ENCODE results near the gene SCCPDH.

Gene SCCPDH

DNA sequence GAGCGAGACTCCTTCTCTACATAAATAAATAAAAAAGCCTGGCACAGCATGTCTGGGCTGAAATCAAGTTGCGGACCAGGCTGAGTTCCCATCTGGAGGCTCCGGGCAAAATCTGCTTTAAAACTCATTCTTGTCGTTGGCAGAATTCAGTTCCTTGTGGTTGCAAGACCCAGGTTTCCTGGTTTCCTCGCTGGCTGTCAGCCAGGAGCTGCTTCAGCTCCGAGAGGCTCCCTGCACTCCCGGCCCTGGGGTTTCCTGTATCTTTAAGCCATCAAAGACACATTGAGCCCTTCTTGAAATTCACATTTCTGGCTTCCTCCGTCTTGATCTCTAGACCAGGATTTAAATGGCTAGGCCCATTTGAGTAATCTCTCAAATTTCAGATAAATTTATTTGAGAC lies 20.6 kb upstream of the SCCPDH start:
- no peak overlapping the region for H3K4me2 ChIP-seq (ENCODE audit: low read length)
- H3K27ac ChIP-seq (ENCODE audit: low read length), result no peak overlapping the region
- H3K9me3 ChIP-seq (ENCODE audit: insufficient read depth, low read length), result no peaks in the 10 kb centered on the region
- H4K20me1 ChIP-seq (ENCODE audit: insufficient read depth, low read length), result no peaks in the 10 kb centered on the region
- TF ChIP-seq, protein P1, sequence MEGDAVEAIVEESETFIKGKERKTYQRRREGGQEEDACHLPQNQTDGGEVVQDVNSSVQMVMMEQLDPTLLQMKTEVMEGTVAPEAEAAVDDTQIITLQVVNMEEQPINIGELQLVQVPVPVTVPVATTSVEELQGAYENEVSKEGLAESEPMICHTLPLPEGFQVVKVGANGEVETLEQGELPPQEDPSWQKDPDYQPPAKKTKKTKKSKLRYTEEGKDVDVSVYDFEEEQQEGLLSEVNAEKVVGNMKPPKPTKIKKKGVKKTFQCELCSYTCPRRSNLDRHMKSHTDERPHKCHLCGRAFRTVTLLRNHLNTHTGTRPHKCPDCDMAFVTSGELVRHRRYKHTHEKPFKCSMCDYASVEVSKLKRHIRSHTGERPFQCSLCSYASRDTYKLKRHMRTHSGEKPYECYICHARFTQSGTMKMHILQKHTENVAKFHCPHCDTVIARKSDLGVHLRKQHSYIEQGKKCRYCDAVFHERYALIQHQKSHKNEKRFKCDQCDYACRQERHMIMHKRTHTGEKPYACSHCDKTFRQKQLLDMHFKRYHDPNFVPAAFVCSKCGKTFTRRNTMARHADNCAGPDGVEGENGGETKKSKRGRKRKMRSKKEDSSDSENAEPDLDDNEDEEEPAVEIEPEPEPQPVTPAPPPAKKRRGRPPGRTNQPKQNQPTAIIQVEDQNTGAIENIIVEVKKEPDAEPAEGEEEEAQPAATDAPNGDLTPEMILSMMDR (IDR thresholded peaks at IDR 0.05; ENCODE audit: low read depth, low read length), result no peak
- TF ChIP-seq EZH2phosphoT487 (IDR thresholded peaks at IDR 0.05; ENCODE audit: low read depth), result no peak
- H3K9ac ChIP-seq (ENCODE audit: low read length), result no peak overlapping the region
- no peaks in the 10 kb centered on the region for H3K36me3 ChIP-seq (replicated peaks; ENCODE audit: low read depth, low read length)
- H2AFZ ChIP-seq (ENCODE audit: low read depth, low read length), result no peak overlapping the region
- H3K4me1 ChIP-seq (ENCODE audit: low read length), result peaks cover 7% of the 10 kb centered on the region
- no peak overlapping the region for H3K4me3 ChIP-seq (ENCODE audit: low read length)
- H3K79me2 ChIP-seq (ENCODE audit: low read length), result no peaks in the 10 kb centered on the region
- H3K27me3 ChIP-seq (ENCODE audit: low read depth, low read length), result no peaks in the 10 kb centered on the region

DNA sequence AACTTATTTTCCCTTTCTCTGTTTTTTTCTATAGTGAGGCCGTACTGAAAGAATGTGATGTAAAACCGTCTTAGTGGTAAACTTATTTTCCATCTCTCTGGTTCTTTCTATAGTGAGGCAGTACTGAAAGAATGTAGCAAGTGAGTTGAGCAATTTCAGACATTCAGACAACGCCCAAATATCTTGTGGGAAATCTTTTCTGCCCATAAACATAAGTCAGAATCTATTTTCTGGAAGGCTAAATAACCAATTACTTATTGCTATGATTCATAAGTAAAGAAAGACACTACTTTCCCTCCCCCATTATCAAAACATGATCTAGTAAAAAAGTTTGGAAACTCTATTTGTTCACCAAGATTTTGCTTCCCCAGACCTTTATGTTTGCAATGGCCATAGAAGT lies 18.8 kb upstream of the SCCPDH start:
- no peaks in the 10 kb centered on the region for H3K36me3 ChIP-seq (replicated peaks; ENCODE audit: low read depth, low read length)
- TF ChIP-seq, protein P1 (IDR thresholded peaks at IDR 0.05; ENCODE audit: low read depth, low read length), result no peak
- TF ChIP-seq EZH2phosphoT487 (IDR thresholded peaks at IDR 0.05; ENCODE audit: low read depth), result no peak
- H3K9me3 ChIP-seq (ENCODE audit: insufficient read depth, low read length), result no peaks in the 10 kb centered on the region
- H3K4me2 ChIP-seq (ENCODE audit: low read length), result no peak overlapping the region
- no peak overlapping the region for H3K9ac ChIP-seq (ENCODE audit: low read length)
- no peak overlapping the region for H3K4me3 ChIP-seq (ENCODE audit: low read length)
- no peaks in the 10 kb centered on the region for H4K20me1 ChIP-seq (ENCODE audit: insufficient read depth, low read length)
- H3K79me2 ChIP-seq (ENCODE audit: low read length), result no peaks in the 10 kb centered on the region
- H3K27ac ChIP-seq (ENCODE audit: low read length), result no peak overlapping the region
- H3K4me1 ChIP-seq (ENCODE audit: low read length), result no peaks in the 10 kb centered on the region
- no peak overlapping the region for H2AFZ ChIP-seq (ENCODE audit: low read depth, low read length)
- H3K27me3 ChIP-seq (ENCODE audit: low read depth, low read length), result no peaks in the 10 kb centered on the region

- Histone ChIP-seq H3K4me3 (ENCODE audit: low read length) (no peak overlapping the region), H3K4me1 (ENCODE audit: low read length) (no peaks in the 10 kb centered on the region), H4K20me1 (ENCODE audit: insufficient read depth, low read length) (no peaks in the 10 kb centered on the region), H3K9ac (ENCODE audit: low read length) (no peak overlapping the region), H3K27ac (ENCODE audit: low read length) (no peak overlapping the region), H3K4me2 (ENCODE audit: low read length) (no peak overlapping the region), H3K36me3 (replicated peaks; ENCODE audit: low read depth, low read length) (no peaks in the 10 kb centered on the region), H3K27me3 (ENCODE audit: low read depth, low read length) (no peaks in the 10 kb centered on the region; the same call in 1 of the 2 replicates), H3K9me3 (ENCODE audit: insufficient read depth, low read length) (no peaks in the 10 kb centered on the region), H2AFZ (ENCODE audit: low read depth, low read length) (no peak overlapping the region), H3K79me2 (ENCODE audit: low read length) (no peaks in the 10 kb centered on the region)
- TF ChIP-seq EZH2phosphoT487 (IDR thresholded peaks at IDR 0.05; ENCODE audit: low read depth), result no peak
- TF ChIP-seq, protein P1 (IDR thresholded peaks at IDR 0.05; ENCODE audit: low read depth, low read length), result no peak
Observed at GRCh38 chr1:246708166-246708565, 16.0 kb upstream of the SCCPDH start.

GRCh38 chr1:246709196-246709595 lies 15.0 kb upstream of the SCCPDH start:
- H3K4me2 ChIP-seq (ENCODE audit: low read length), result no peak overlapping the region
- H2AFZ ChIP-seq (ENCODE audit: low read depth, low read length), result no peak overlapping the region
- no peak for TF ChIP-seq EZH2phosphoT487 (IDR thresholded peaks at IDR 0.05; ENCODE audit: low read depth)
- TF ChIP-seq, protein P1 (IDR thresholded peaks at IDR 0.05; ENCODE audit: low read depth, low read length), result no peak
- no peak overlapping the region for H3K9ac ChIP-seq (ENCODE audit: low read length)
- H3K4me3 ChIP-seq (ENCODE audit: low read length), result no peak overlapping the region
- no peak overlapping the region for H3K27ac ChIP-seq (ENCODE audit: low read length)
- no peaks in the 10 kb centered on the region for H3K9me3 ChIP-seq (ENCODE audit: insufficient read depth, low read length)
- no peaks in the 10 kb centered on the region for H3K4me1 ChIP-seq (ENCODE audit: low read length)
- no peaks in the 10 kb centered on the region for H3K79me2 ChIP-seq (ENCODE audit: low read length)
- peaks cover 7% of the 10 kb centered on the region; the same call in 1 of the 2 replicates for H3K27me3 ChIP-seq (ENCODE audit: low read depth, low read length)
- no peaks in the 10 kb centered on the region for H3K36me3 ChIP-seq (replicated peaks; ENCODE audit: low read depth, low read length)
- H4K20me1 ChIP-seq (ENCODE audit: insufficient read depth, low read length), result no peaks in the 10 kb centered on the region
